ENCODE data around the gene TARS3.

Gene TARS3

DNA sequence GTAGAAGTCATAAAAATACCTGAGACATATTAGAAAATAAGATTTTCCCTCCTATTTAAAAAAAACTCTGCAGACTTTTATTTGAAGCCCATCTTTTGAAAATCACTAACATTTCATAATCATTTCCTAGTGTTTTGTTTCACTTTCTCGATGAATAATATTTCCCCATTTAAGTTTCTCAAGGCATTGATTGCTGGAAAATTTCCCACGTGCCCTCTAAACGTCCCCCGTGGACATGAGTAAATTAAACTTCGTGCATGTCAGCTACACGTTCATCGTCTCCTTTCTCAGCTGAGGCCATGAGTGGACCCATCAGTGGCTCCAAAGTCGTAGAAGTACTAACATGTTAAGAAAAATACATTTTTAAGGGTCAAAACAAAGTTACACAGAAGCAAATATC is 70.1 kb downstream of the TARS3 start:
- no peak for TF ChIP-seq ZFX (IDR thresholded peaks at IDR 0.05)
- TF ChIP-seq, protein P1, sequence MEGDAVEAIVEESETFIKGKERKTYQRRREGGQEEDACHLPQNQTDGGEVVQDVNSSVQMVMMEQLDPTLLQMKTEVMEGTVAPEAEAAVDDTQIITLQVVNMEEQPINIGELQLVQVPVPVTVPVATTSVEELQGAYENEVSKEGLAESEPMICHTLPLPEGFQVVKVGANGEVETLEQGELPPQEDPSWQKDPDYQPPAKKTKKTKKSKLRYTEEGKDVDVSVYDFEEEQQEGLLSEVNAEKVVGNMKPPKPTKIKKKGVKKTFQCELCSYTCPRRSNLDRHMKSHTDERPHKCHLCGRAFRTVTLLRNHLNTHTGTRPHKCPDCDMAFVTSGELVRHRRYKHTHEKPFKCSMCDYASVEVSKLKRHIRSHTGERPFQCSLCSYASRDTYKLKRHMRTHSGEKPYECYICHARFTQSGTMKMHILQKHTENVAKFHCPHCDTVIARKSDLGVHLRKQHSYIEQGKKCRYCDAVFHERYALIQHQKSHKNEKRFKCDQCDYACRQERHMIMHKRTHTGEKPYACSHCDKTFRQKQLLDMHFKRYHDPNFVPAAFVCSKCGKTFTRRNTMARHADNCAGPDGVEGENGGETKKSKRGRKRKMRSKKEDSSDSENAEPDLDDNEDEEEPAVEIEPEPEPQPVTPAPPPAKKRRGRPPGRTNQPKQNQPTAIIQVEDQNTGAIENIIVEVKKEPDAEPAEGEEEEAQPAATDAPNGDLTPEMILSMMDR (conservative IDR thresholded peaks at IDR 0.05), result no peak

DNA sequence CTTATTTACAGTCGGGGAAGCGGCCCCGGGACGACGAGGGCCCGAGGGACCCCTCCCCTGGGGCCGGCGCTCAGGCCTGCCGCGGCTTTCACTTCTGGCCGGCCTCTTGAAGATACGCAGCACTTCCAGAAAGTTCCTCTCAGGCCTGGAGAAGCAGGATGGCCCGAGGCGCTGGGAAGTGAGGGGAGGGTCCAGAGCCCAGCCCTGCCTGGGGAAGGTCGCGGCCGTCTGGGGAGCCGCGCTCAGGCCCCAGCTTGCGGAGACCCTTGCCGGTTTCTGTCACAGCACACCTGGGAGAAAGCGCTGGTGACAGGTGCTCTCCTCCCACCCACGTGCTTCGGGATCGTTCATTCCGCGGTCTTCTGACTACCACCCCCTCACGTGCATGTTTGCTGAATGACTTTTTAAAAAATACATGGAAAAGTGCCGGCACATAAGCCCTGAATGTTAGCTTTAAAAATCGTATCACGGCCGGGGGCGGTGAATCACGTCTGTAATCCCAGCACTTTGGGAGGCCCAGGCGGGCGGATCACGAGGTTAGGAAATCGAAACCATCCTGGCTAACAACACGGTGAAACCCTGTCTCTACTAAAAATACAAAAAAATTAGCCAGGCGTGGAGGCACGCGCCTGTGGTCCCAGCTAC is 71.4 kb downstream of the TARS3 start:
- H3K27ac ChIP-seq, result peak overlapping the region; percentile 86
- TF ChIP-seq, protein P1 (conservative IDR thresholded peaks at IDR 0.05), result no peak
- peak; percentile 43 for TF ChIP-seq ZFX (IDR thresholded peaks at IDR 0.05)

More for the DNA sequence above, 70.1 kb downstream of the TARS3 start:
- no peak overlapping the region for H3K27ac ChIP-seq

DNA sequence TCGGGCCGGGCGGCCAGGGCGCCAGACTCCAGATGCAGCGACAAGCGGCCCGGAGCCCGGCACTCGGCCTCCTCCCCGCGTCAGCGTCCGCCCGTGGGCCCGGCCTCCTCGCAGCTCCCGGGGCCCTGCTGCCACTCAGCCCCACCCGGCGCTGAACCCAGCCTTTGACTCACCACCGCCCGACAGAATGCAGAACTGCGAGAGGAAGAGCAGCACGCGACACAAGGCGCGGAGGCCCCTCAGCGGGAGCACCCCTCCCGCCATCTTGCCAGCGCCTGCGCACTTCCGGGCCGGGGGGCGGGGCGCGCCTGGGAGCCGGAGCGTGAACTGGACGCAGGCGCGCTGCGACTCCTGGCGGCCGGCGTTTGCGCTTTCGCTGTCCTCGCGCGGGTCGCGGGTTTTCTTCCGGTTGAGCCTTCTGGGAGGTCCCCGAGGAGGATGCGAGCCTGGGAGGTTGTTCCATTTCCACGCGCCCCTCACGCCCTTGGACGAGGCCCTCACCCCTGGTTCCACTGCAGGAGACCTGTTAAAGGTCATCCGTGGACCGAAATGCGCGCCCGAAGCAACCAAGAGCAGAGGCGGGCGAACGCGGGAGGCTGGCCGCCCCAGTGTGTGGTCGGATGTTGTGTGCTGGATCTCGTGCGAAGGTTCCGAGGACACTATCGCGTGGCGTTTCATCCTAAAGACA is 72.0 kb downstream of the TARS3 start, which contains the start of gene TM2D3:
TSS of gene TM2D3 (minus strand) at position 284 of the 688 bp plus-strand sequence. CDS start at position 264, 20 bp downstream.
- H3K27ac ChIP-seq, result peak within 1 kb of the TSS; percentile 86
- peak; percentile 91 for TF ChIP-seq ZFX (IDR thresholded peaks at IDR 0.05)
- TF ChIP-seq, protein P1 (conservative IDR thresholded peaks at IDR 0.05), result peak; percentile 87

DNA sequence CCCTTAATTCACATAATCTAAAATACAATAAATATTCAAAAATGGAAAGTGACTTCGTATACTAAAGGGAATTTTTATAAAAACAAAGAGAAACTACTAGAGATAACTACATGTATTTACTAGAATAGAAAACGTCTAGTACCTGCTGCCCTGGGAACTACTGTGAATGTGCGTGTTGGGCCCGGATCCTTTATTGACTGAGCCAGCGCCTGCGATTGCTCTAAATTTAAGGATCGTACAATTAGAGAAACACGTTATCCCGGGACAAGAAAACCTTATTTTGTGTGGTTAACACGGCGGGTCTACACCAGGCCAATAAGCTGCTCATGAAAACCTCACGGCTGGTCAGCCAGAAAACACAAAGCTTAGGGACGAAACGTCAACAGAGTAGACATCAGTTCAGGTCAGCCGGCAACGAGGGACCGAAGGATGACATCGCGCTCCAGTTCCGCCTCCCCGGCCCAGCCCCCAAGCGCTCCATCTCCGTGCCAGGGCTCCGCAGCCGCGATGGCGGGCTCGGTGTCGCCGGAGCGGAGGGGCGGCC is 72.6 kb downstream of the TARS3 start:
- peak overlapping the region; percentile 86 for H3K27ac ChIP-seq
- TF ChIP-seq ZFX (IDR thresholded peaks at IDR 0.05), result no peak
- TF ChIP-seq, protein P1 (conservative IDR thresholded peaks at IDR 0.05), result no peak

DNA sequence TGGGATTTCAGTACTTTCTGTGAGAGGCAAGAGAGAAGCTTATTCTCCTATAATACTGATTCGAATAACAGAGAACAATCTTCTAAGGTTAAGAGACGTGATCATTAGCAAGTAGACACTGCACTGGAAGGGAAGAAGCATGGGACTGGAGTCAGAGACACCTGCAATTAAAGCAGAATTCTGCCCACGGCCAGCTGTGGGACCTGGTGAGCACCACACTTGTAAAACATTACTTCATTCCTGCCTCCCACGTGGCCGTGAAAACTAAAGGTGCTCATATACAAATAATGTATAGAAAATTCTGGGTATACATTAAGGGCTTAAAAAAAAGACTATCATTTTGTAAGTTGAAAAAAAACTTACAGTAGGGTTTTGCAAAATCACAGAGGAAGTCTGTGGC is 74.1 kb downstream of the TARS3 start:
- no peak overlapping the region for H3K27ac ChIP-seq
- TF ChIP-seq, protein P1 (conservative IDR thresholded peaks at IDR 0.05), result no peak
- no peak for TF ChIP-seq ZFX (IDR thresholded peaks at IDR 0.05)

DNA sequence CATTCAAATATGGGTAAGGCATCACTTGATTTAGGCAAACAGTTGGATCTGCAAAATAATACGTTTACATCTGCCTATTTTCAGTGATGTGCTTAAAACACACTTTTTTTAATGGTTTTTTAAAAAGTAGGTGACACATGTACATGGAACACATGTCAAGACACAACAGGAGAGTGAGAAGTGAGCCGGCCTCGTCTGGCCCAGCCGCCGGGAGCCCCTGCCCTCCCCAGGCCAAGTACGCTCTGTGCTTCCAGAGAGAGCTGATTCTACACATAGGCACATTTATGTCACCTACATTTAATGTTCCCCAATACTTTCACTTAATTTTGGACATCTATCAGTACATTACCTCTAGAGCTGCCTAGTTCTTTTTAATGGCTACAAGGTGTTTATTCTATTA is 75.9 kb downstream of the TARS3 start:
- H3K27ac ChIP-seq, result no peak overlapping the region
- TF ChIP-seq, protein P1 (conservative IDR thresholded peaks at IDR 0.05), result no peak
- no peak for TF ChIP-seq ZFX (IDR thresholded peaks at IDR 0.05)

DNA sequence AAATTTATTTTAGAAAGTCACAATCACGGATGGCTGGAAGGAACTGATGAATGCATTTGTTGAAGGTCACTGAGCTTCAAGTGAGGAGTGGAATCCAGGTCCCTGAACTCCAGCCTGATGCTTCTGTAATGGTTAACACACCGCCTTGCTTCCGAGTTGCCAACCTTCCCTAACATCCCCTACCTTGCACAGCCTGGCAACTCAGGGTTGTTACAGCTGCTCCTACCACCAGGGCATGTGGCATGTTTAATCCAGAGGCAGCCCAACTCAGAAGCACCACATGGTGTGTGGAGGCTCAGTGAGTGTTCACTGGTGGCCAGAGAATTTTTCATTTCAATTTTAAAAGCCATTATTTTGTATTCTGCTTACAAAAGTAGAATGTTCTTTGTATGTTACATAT is 77.0 kb downstream of the TARS3 start:
- TF ChIP-seq, protein P1 (conservative IDR thresholded peaks at IDR 0.05), result no peak
- no peak overlapping the region for H3K27ac ChIP-seq

Data from C4-2B (cell line).